PC-3 (cell line): ENCODE data around the gene ERFL. TPM values are rescaled to one million over a fixed set of nuclear protein-coding genes. Genes with fewer than 3 reads are reported as not detected.

Experiments
- ATAC-seq: fragments of 200-7000 bp; cut with Tn5 transposase; 2 replicates; pipeline ENCODE4 v1.9.1; 2020; ENCODE audit warnings: mild to moderate bottlenecking, moderate library complexity
- Bru-seq: library from RNA; stranded (reverse); fragments of 400-500 nt; gene quantifications from one replicate; lab custom pipeline; 2021; lab: Mats Ljungman, UMichigan
- BruChase-seq, 2 experiments: library from RNA; stranded (reverse); fragments of 400-500 nt; gene quantifications; one replicate each; lab custom pipeline; 2021; lab: Mats Ljungman, UMichigan
- BruUV-seq: library from RNA; stranded (reverse); fragments of 400-500 nt; replicated peaks from 2 replicates; lab custom pipeline; 2021; lab: Mats Ljungman, UMichigan
- CTCF ChIA-PET: fragments of 300-600 bp; sonication (Branson Sonifier 250); formaldehyde crosslinking; loops from one replicate; lab custom pipeline; 2022; ENCODE audit warnings: antibody characterized with exemption; lab: Charles Lee
- POLR2A ChIA-PET: fragments of 300-600 bp; sonication (Branson Sonifier 250); formaldehyde crosslinking; loops from one replicate; lab custom pipeline; 2022; ENCODE audit warnings: antibody characterized with exemption; ENCODE audit not compliant: unreplicated experiment; lab: Charles Lee
- DNase-seq: peaks from one replicate; pipeline ENCODE4 v3.0.0-alpha.2; 2015
- H2AFZ ChIP-seq: fragments of 300-600 bp; sonication (generic); 2 replicates; pipeline ENCODE4 v1.6.0; 2016; ENCODE audit warnings: antibody characterized with exemption, low read length
- H3F3A ChIP-seq: fragments of 300-600 bp; sonication (generic); one replicate; pipeline ENCODE4 v1.6.0; 2017; ENCODE audit warnings: antibody characterized with exemption, low read length, control low read depth, mild to moderate bottlenecking; ENCODE audit not compliant: unreplicated experiment
- H3K27ac ChIP-seq: fragments of 300-600 bp; sonication (generic); 2 replicates; pipeline ENCODE4 v1.5.1; 2016; ENCODE audit warnings: mild to moderate bottlenecking, low read length
- H3K27me3 ChIP-seq: fragments of 300-600 bp; sonication (generic); 2 replicates; pipeline ENCODE4 v1.6.1; 2016; ENCODE audit warnings: low read length, mixed read lengths
- H3K36me3 ChIP-seq: fragments of 300-600 bp; sonication (generic); 2 replicates; pipeline ENCODE4 v1.6.1; 2016; ENCODE audit warnings: low read depth, mixed run types, low read length, mixed read lengths
- H3K4me1 ChIP-seq: fragments of 300-600 bp; sonication (generic); 2 replicates; pipeline ENCODE4 v1.5.1; 2016; ENCODE audit warnings: low read length; ENCODE audit not compliant: insufficient read depth
- H3K4me2 ChIP-seq: fragments of 300-600 bp; sonication (generic); 2 replicates; pipeline ENCODE4 v1.6.0; 2016; ENCODE audit warnings: low read length
- H3K4me3 ChIP-seq: fragments of 300-600 bp; sonication (generic); 2 replicates; pipeline ENCODE4 v1.5.1; 2016; ENCODE audit warnings: mild to moderate bottlenecking, low read length, mixed read lengths
- H3K79me2 ChIP-seq: fragments of 300-600 bp; sonication (generic); 2 replicates; pipeline ENCODE4 v1.6.1; 2017; ENCODE audit warnings: low read length, mixed read lengths
- H3K9ac ChIP-seq: fragments of 300-600 bp; sonication (generic); 2 replicates; pipeline ENCODE4 v1.6.0; 2016; ENCODE audit warnings: mild to moderate bottlenecking, low read length
- H3K9me2 ChIP-seq: fragments of 300-600 bp; sonication (generic); replicated peaks from 2 replicates; pipeline ENCODE4 v1.6.1; 2016; ENCODE audit warnings: mixed run types, low read length, mixed read lengths
- H3K9me3 ChIP-seq: fragments of 300-600 bp; sonication (generic); 2 replicates; pipeline ENCODE4 v1.6.1; 2016; ENCODE audit warnings: low read length, mixed read lengths
- H4K20me1 ChIP-seq: fragments of 300-600 bp; sonication (generic); 2 replicates; pipeline ENCODE4 v1.6.1; 2016; ENCODE audit warnings: low read length, mixed read lengths
- EZH2 ChIP-seq: fragments of 300-600 bp; sonication (generic); IDR thresholded peaks from one replicate; pipeline ENCODE4 v1.6.1; 2017; ENCODE audit warnings: antibody characterized with exemption, mild to moderate bottlenecking, low read length; ENCODE audit not compliant: unreplicated experiment
- EZH2phosphoT487 ChIP-seq: fragments of 300-600 bp; sonication (generic); IDR thresholded peaks from 2 replicates; pipeline ENCODE4 v1.6.1; 2018; ENCODE audit warnings: mild to moderate bottlenecking, antibody characterized with exemption, low read length, borderline replicate concordance
- intact Hi-C: fragments of 100-400 bp; cut with micrococcal nuclease; formaldehyde crosslinking; loops from 2 replicates; pipeline ENCODE4 v1.9.0; 2023
- long read RNA-seq: library from polyadenylated mRNA; unstranded; transcript quantifications from one replicate; pipeline ENCODE4 v2.0.0, GENCODE V29; 2021; ENCODE audit not compliant: unreplicated experiment
- total RNA-seq: library from RNA; depleted of rRNA; stranded (reverse); fragments of >200 nt; gene quantifications from 2 replicates; pipeline ENCODE4 v1.2.3, GENCODE V29; 2014; rRNA removed
- TF ChIP-seq, protein P1 (sequence below): fragments of 300-600 bp; sonication (generic); conservative IDR thresholded peaks from 2 replicates; pipeline ENCODE4 v1.5.1; 2017; ENCODE audit warnings: antibody characterized with exemption, low read depth, mild to moderate bottlenecking, low read length

The ERFL gene
- total RNA-seq = 0.11 and 0.58 TPM in 2 replicates
- percentile 19 among the genes with signal in this experiment for Bru-seq, nascent RNA
- percentile 26 among the genes with signal in this experiment for BruChase-seq, experiment 1, labeled RNA remaining after a 6-hour chase
- BruChase-seq, experiment 2, labeled RNA remaining after a 2-hour chase = percentile 30 among the genes with signal in this experiment
- long read RNA-seq = 0 reads

GRCh38 chr19:41928221-41928683 is at the start of gene ERFL:
Gene ERFL (minus strand): TSS chr19:41928449. CDS start chr19:41912919, 15,530 bp downstream.
- no peaks in the 10 kb centered on the region for H3K36me3 ChIP-seq
- no TSS peak for BruUV-seq
- no peaks in the 10 kb centered on the region for H4K20me1 ChIP-seq
- H3K4me1 ChIP-seq = peaks cover 6% of the 10 kb centered on the region; the same call in 1 of the 2 replicates
- no peaks in the 10 kb centered on the region for H3K9me3 ChIP-seq
- TF ChIP-seq EZH2phosphoT487 (no peak), EZH2 (no peak)
- TF ChIP-seq, protein P1, sequence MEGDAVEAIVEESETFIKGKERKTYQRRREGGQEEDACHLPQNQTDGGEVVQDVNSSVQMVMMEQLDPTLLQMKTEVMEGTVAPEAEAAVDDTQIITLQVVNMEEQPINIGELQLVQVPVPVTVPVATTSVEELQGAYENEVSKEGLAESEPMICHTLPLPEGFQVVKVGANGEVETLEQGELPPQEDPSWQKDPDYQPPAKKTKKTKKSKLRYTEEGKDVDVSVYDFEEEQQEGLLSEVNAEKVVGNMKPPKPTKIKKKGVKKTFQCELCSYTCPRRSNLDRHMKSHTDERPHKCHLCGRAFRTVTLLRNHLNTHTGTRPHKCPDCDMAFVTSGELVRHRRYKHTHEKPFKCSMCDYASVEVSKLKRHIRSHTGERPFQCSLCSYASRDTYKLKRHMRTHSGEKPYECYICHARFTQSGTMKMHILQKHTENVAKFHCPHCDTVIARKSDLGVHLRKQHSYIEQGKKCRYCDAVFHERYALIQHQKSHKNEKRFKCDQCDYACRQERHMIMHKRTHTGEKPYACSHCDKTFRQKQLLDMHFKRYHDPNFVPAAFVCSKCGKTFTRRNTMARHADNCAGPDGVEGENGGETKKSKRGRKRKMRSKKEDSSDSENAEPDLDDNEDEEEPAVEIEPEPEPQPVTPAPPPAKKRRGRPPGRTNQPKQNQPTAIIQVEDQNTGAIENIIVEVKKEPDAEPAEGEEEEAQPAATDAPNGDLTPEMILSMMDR = no peak
- H2AFZ ChIP-seq = peak within 1 kb of the TSS; percentile 71
- no peak within 1 kb of the TSS for H3K9ac ChIP-seq
- H3K4me3 ChIP-seq = peak within 1 kb of the TSS; percentile 71
- 0 out of 2 replicates have a peak, but pooled peaks cover 9% of the 10 kb centered on the region for H3K27me3 ChIP-seq
- CTCF ChIA-PET = no interaction called here
- H3K4me2 ChIP-seq = peak within 1 kb of the TSS; percentile 93
- ATAC-seq (peak; percentile 29), DNase-seq (no peak)
- POLR2A ChIA-PET = no interaction called here
- H3K27ac ChIP-seq = no peak within 1 kb of the TSS
- H3K79me2 ChIP-seq = no peaks in the 10 kb centered on the region
- intact Hi-C loops = no loop called here
- H3F3A ChIP-seq = no peaks in the 10 kb centered on the region
- no peaks in the 10 kb centered on the region for H3K9me2 ChIP-seq

GRCh38 chr19:41977916-41978315 is 49.7 kb upstream of the ERFL start:
- Histone ChIP-seq H2AFZ (no peak overlapping the region), H3K9ac (no peak overlapping the region), H3K4me3 (no peak overlapping the region), H3F3A (no peaks in the 10 kb centered on the region), H3K27ac (no peak overlapping the region), H3K79me2 (no peaks in the 10 kb centered on the region), H3K4me1 (no peaks in the 10 kb centered on the region), H3K9me2 (no peaks in the 10 kb centered on the region), H3K36me3 (no peaks in the 10 kb centered on the region), H3K9me3 (no peaks in the 10 kb centered on the region), H3K27me3 (no peaks in the 10 kb centered on the region), H3K4me2 (no peak overlapping the region), H4K20me1 (no peaks in the 10 kb centered on the region)
- CTCF ChIA-PET = no interaction called here
- no TSS peak for BruUV-seq
- DNase-seq (no peak), ATAC-seq (no peak)
- TF ChIP-seq EZH2phosphoT487 = no peak
- TF ChIP-seq EZH2 = no peak
- TF ChIP-seq, protein P1 = no peak
- intact Hi-C loops = no loop called here
- POLR2A ChIA-PET = no interaction called here

- Histone ChIP-seq H3K9ac (no peak overlapping the region), H3K4me3 (no peak overlapping the region), H3K4me1 (no peaks in the 10 kb centered on the region), H3K9me3 (no peaks in the 10 kb centered on the region), H3F3A (no peaks in the 10 kb centered on the region), H4K20me1 (no peaks in the 10 kb centered on the region), H3K27ac (no peak overlapping the region), H3K79me2 (no peaks in the 10 kb centered on the region), H3K27me3 (no peaks in the 10 kb centered on the region), H3K4me2 (no peak overlapping the region), H3K9me2 (no peaks in the 10 kb centered on the region), H3K36me3 (no peaks in the 10 kb centered on the region), H2AFZ (no peak overlapping the region)
- BruUV-seq = no TSS peak
- ChIA-PET CTCF (no interaction called here), POLR2A (no interaction called here)
- TF ChIP-seq, protein P1 = no peak
- no peak for TF ChIP-seq EZH2phosphoT487
- TF ChIP-seq EZH2 = no peak
- no peak for ATAC-seq
- intact Hi-C loops = no loop called here
- no peak for DNase-seq
Measured at GRCh38 chr19:41974652-41975051, 46.4 kb upstream of the ERFL start.
